Measurements from ENCODE around the gene DKKL1.

DNA sequence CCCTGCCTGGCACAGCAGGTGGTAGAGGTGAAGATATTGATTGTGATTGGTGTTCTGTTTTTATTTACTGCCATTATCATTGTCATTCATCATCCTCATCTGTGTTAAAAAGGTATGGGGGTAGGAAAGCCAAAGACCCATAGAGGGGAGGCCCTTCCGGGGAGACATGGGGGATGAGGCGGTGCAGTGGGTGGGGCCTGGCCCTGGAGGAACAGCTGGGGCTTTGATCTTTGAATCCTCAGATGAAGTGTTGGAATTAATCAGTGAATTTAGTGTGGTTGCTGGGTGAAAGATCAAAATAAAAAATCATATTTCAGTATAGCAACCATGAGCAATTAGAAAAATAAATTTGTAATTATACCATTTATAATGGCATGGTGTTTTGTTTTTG is 52.1 kb downstream of the DKKL1 start:
- TF ChIP-seq, protein P1, sequence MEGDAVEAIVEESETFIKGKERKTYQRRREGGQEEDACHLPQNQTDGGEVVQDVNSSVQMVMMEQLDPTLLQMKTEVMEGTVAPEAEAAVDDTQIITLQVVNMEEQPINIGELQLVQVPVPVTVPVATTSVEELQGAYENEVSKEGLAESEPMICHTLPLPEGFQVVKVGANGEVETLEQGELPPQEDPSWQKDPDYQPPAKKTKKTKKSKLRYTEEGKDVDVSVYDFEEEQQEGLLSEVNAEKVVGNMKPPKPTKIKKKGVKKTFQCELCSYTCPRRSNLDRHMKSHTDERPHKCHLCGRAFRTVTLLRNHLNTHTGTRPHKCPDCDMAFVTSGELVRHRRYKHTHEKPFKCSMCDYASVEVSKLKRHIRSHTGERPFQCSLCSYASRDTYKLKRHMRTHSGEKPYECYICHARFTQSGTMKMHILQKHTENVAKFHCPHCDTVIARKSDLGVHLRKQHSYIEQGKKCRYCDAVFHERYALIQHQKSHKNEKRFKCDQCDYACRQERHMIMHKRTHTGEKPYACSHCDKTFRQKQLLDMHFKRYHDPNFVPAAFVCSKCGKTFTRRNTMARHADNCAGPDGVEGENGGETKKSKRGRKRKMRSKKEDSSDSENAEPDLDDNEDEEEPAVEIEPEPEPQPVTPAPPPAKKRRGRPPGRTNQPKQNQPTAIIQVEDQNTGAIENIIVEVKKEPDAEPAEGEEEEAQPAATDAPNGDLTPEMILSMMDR (IDR thresholded peaks at IDR 0.05 in 8 of 11, conservative IDR thresholded peaks at IDR 0.05 in 3 of 11): no peak
- no peak for TF ChIP-seq POLR2AphosphoS5 (IDR thresholded peaks at IDR 0.05)

Data from spleen (tissue), 7 donors.